HepG2 (cell line): ENCODE measurements around the gene STKLD1. TPM values are rescaled to one million over a fixed set of nuclear protein-coding genes. Genes with fewer than 3 reads are reported as not detected.
A peak's percentile ranks its signal among the peaks of the same experiment; 100 is the strongest.

ENCODE experiments used
- BHLHE40 ChIP-seq: IDR thresholded peaks from 2 replicates; pipeline ENCODE4 v1.6.1; 2011; ENCODE audit warnings: low read length, improper control_type of control experiment
- CEBPB ChIP-seq: IDR thresholded peaks from 2 replicates; pipeline ENCODE4 v1.6.1; 2011; ENCODE audit warnings: low read depth, low read length, improper control_type of control experiment, borderline replicate concordance
- ERF ChIP-seq: IDR thresholded peaks from 2 replicates; pipeline ENCODE4 v1.6.1; 2018; ENCODE audit warnings: missing biosample characterization, missing genetic modification reagents
- ESRRA ChIP-seq: sonication (generic); formaldehyde crosslinking; IDR thresholded peaks from 2 replicates; pipeline ENCODE4 v1.5.1; 2020; ENCODE audit warnings: mild to moderate bottlenecking, low read depth, missing genetic modification reagents
- HOXA3 ChIP-seq: sonication (generic); formaldehyde crosslinking; IDR thresholded peaks from 2 replicates; pipeline ENCODE4 v1.5.0; 2020; ENCODE audit warnings: missing genetic modification reagents
- NPAS2 ChIP-seq: sonication (generic); formaldehyde crosslinking; IDR thresholded peaks from 2 replicates; pipeline ENCODE4 v1.8.0; 2022; ENCODE audit warnings: mild to moderate bottlenecking, missing genetic modification reagents, borderline replicate concordance
- TBP ChIP-seq: sonication (generic); formaldehyde crosslinking; IDR thresholded peaks from 2 replicates; pipeline ENCODE4 v1.5.0; 2020; ENCODE audit warnings: missing genetic modification reagents
- TERF1 ChIP-seq: sonication (generic); formaldehyde crosslinking; IDR thresholded peaks from 2 replicates; pipeline ENCODE4 v1.8.0; 2022; ENCODE audit warnings: mild to moderate bottlenecking, missing genetic modification reagents, moderate library complexity
- USF2 ChIP-seq, 2 experiments: sonication (generic) in 1 of 2; formaldehyde crosslinking in 1 of 2; IDR thresholded peaks; 2 replicates each; pipeline versions ENCODE4 v1.5.1 to v1.6.1; 2011 to 2020; ENCODE audit warnings: borderline replicate concordance in 1 of 2, low read depth in 1 of 2, low read length in 1 of 2, mild to moderate bottlenecking in 1 of 2, missing genetic modification reagents in 1 of 2, moderate library complexity in 1 of 2
- YEATS4 ChIP-seq: sonication (generic); formaldehyde crosslinking; IDR thresholded peaks from 2 replicates; pipeline ENCODE4 v1.4.0; 2020; ENCODE audit warnings: missing genetic modification reagents, borderline replicate concordance
- ZBTB40 ChIP-seq, 2 experiments: fragments of 450-650 bp in 1 of 2; sonication (generic) in 1 of 2; formaldehyde crosslinking in 1 of 2; IDR thresholded peaks; 2 replicates each; pipeline versions ENCODE4 v1.6.1 to v1.8.0; 2016 to 2022; ENCODE audit warnings: antibody characterized with exemption in 1 of 2, mild to moderate bottlenecking in 1 of 2, missing genetic modification reagents in 1 of 2
- ZNF597 ChIP-seq: sonication (generic); formaldehyde crosslinking; IDR thresholded peaks from 2 replicates; pipeline ENCODE4 v1.5.0; 2020; ENCODE audit warnings: missing genetic modification reagents
- ZNF775 ChIP-seq: sonication (generic); formaldehyde crosslinking; IDR thresholded peaks from 2 replicates; pipeline ENCODE4 v1.4.0; 2020; ENCODE audit warnings: missing genetic modification reagents, mild to moderate bottlenecking, moderate library complexity, borderline replicate concordance
- polyA plus RNA-seq, 8 experiments: library from polyadenylated mRNA; depleted of rRNA in 3 of 8; stranded (reverse) in 7 of 8; unstranded in 1 of 8; fragments of >200 nt; fragmentation: Illumina TruSeq in 4 of 8; extraction: Trizol in 4 of 8; gene quantifications; 2 replicates each; pipeline versions ENCODE4 v1.2.1 to v1.2.3, GENCODE V29; 2011 to 2016; ENCODE audit warnings: low read depth in 4 of 8, missing spikeins in 1 of 8, mixed read lengths in 1 of 8; ENCODE audit not compliant: insufficient read depth in 1 of 8
- total RNA-seq, 5 experiments: library from RNA; depleted of rRNA; stranded (reverse); fragments of >200 nt; fragmentation: Illumina TruSeq; extraction: Trizol; gene quantifications; 2 replicates each; pipeline ENCODE4 v1.2.3, GENCODE V29; 2016; ENCODE audit warnings: low read depth in 1 of 5

The STKLD1 gene
- total and polyA plus RNA-seq, 2 of the 13 experiments (the other 11 are each of a cell fraction or from before 2014, with no cell fraction given): 1.5 to 2.2 TPM

GRCh38 chr9:133386338-133386737, 10.2 kb downstream of the STKLD1 start (continued):
- TF ChIP-seq TERF1 (CRISPR knock-in tag): no peak
- TF ChIP-seq CEBPB: no peak
- peak; percentile 73; the same call in 1 of the 2 replicates for TF ChIP-seq ERF
- peak; percentile 87 for TF ChIP-seq BHLHE40
- 0 out of 2 replicates have a peak, but pooled peaks have one; percentile 24 for TF ChIP-seq ESRRA (CRISPR knock-in tag)
- peak; percentile 72 for TF ChIP-seq HOXA3
- TF ChIP-seq ZBTB40 (IDR thresholded peaks at IDR 0.05): no peak
- TF ChIP-seq ZBTB40 (CRISPR knock-in tag; IDR thresholded peaks at IDR 0.05): no peak
- 0 out of 2 replicates have a peak, but pooled peaks have one; percentile 11 for TF ChIP-seq USF2 (IDR thresholded peaks at IDR 0.05; ENCODE audit: low read depth, low read length)
- TF ChIP-seq USF2 (CRISPR knock-in tag; IDR thresholded peaks at IDR 0.05; ENCODE audit: borderline replicate concordance): peak; percentile 64; the same call in 1 of the 2 replicates
- 0 out of 2 replicates have a peak, but pooled peaks have one; percentile 51 for TF ChIP-seq ZNF597 (CRISPR knock-in tag)
- TF ChIP-seq ZNF775 (CRISPR knock-in tag): no peak
- TF ChIP-seq TBP (CRISPR knock-in tag): no peak
- no peak for TF ChIP-seq NPAS2 (CRISPR knock-in tag)
- TF ChIP-seq YEATS4: peak; percentile 69; the same call in 1 of the 2 replicates
